Activated CD4-positive, alpha-beta T cell treated with anti-CD3 and anti-CD28 coated beads, Interleukin-2, Interleukin-6, amounts not matched to agents 100 ng/mL and 50 ng/mL, durations not matched to agents 16 hours and 8 hours (primary cell): Measurements from ENCODE around the gene MDGA2.

Experiments
- DNase-seq: peaks from one replicate; pipeline ENCODE4 v3.0.0-alpha.2; 2020

Gene MDGA2

DNA sequence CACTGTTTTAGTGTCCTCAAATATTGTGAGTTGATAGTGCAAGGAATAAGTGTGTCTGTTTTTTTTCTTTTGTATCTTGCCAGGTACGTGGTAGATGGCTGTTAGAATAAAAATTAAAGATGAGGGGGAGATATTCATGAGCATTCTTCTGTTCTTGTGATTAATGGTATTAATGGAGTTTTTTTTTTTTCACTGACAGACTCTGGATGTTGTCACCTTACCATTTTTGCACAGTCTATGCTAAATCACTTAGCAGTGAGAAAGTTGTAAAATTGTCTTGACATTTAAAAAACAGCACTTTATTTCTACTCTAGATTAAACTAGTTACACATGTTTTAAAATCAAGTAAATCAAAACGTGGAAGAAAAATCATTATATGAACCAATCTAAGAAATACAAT, 204.3 kb downstream of the MDGA2 start:
- no peak for DNase-seq

DNA sequence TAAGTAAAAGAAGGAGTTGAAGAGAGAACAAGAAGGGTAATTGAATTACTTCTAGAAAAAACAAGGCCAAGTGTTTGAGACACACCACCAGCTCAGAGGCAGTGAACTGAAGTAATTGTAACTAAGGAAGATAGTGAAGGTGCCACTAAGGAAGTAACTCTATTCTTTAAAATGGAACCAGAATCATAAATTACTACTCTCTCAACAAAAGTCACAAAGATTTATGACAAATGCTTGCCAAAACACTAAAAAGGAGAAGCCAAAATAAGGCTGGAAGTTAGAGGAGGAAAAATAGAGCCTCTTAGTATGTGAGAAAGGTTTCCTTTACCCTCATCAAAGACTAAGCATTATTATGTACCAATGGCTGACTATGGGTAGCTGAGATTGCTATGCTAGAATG, 208.5 kb downstream of the MDGA2 start:
- DNase-seq, result no peak

DNA sequence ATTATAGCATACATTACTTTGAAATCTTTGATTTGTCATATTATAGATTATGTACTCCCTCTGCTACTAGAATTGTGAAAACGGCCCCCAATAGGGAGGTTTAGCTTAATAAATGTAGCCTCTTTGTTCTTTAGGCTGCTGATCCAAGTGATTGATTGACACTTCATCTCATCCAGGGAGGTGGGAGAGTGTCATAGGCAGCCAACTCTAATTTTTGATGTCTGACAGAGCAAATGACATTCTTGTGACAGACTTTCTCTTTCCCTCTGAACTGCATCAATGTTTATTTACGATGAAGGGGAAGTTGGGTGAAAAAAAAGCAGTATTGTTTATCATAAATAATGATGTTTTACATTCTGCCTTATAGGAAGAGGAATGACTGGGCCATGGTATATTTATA, 221.4 kb downstream of the MDGA2 start:
- no peak for DNase-seq

DNA sequence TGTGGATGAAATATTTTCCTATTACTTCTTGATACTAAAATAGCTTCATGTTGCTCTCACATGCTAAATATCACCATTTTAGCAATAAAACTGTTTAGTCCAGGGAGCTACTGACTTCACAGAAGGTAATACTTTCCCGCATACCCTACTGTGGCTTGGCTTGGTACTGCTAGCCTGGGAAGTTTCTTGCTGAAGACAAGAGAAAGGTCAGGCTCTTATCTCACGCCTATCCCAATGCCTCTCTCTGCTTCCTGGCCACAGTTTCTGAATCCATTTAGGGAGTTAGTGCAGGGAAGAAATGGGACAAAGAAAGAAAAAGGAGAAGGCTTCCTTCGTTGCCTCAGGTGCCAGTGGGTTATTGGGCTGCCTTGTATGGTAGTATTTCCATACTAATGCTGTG, 228.3 kb downstream of the MDGA2 start:
- no peak for DNase-seq

DNA sequence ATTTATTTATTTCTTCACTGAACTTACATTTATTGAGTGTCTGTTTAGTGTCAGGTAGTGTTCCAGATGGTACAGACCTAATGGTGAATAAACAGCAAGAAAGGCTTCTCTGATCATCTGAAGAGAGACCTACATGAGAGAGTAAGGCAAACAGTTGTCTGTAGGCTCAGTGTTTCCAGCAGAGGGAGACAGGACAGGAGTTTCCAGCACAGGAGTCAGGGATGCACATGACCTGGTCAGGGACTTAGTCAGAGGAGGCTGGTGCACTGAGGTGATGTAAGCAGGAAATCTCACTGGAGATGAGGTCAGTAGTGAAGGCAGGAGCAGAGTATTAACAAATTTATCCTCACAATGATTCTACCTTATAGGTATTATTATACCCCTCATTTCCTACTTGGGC, 233.2 kb downstream of the MDGA2 start:
- no peak for DNase-seq

DNA sequence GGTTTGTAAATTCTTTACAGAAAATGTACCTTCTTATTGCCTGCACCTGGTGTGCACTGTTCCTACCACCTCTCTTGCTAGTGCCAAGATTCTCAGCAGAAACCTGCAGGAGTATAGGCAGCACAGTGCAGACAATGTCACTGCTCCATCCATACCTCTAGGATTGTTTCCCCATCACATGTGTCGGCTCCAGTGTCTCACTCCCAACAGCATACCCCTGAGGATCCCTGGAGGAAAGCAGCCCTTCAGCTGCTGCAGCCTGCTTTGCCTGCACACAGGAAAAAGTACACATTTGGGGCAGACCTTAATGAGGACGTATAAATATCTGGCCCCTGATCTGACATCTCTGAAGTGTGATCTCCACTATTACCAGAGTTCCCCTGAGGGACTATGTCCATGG, 235.5 kb downstream of the MDGA2 start:
- no peak for DNase-seq

DNA sequence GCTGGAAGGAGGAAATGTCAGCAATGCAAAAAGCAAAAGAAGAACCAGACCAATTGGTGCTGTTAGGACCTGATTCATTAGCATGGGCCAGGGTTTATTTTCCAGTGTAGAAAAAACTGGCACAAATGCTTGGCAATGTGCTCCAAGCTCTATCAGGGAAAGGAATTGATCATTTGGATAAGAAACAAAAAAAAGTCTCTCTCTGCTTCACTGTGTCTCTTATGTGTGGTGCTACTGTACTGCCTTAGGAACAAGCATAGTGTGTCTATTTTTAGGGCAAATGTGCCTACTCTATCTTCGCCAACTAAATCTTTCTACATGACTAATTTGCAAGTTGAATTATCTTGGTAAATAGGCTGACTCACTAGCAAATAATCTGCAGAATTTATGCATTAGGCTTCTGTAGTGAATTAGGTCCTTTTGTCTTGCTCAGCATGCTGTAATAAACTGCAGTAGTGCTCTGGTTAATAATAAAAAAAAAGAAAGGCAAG, 236.7 kb downstream of the MDGA2 start:
- DNase-seq, result no peak

DNA sequence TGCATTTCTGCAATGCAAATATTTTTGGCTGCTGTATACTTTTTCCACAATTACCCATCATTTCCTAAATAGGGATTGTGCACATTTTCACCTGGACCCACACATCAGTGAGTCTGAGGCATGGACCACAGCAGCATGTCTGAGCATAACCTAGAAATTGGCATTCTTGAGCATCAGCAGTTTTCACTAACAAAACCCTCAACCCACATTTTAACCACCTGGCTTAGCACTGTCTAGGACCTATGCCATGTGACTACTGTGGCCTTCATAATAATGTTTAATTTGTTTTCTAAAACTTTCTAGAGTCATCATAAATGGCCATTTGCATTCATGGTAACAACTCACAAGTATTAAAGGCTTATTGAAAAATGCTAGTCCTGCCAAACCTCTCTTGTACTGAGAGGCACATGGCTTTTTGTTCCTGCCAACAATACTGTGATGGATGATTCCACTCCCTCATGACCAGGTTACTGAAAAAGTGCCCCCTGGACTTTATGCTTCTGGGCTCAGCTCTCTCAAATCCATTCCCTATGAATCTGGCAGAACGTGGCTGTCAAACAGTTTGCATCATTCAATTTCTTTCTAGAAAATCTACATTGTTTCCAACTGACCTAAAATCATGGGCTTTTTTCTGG, 240.0 kb downstream of the MDGA2 start:
- no peak for DNase-seq

DNA sequence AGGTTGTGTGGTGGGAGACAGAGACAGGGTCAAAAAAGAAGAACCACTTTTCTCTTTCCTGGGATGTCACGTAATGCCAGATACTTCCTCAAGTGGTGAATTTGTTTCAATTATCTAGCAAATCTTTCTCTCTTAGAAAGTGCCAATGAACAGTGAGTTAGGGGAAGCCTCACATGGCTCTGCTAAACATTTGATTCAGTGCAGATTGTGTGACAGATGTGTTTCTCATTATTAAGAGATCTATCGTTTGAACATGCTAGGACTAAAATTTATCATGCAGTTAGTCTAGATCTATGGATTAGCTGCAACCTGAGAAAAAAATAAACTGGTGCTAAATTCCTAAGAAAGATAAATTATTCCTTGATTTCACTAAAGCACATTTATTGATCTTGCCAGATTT, 247.8 kb downstream of the MDGA2 start:
- no peak for DNase-seq

DNA sequence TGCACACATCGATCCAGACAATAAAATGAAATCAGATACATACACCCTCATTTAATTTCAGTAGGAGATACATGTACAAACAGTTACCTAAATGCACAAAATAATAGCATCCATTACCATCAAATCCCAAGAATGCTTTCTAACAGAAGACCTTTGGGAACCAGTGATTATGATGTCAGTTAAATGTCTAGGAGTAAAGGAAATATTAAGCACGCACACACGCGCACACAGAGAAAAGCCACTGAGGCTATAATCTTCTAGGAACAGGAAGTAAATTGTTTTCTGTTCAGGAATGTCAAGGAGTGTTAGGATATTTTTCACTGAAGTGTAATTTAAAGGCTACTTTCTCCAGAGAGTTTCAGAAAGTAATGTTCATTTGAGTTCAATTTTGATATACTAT, 250.1 kb downstream of the MDGA2 start:
- DNase-seq, result no peak

DNA sequence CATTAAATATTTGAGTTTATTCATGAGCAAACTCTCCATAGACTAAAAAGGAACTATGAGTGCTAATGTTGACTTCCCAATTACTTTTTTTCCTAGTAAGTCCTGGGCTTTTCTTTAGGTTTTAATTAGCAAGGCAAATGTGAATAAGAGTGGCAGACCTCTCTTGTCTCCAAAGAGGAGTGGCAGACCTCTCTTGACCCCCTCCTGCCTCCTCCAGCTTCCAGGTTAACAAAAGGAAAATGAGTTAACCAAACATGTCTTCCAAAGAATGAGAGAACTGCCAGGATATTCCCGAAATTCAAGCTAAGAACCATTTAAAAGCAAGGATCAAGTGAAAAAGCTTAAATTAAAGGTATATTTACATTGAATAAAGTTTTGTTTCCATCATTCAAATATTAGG, 253.2 kb downstream of the MDGA2 start:
- no peak for DNase-seq

DNA sequence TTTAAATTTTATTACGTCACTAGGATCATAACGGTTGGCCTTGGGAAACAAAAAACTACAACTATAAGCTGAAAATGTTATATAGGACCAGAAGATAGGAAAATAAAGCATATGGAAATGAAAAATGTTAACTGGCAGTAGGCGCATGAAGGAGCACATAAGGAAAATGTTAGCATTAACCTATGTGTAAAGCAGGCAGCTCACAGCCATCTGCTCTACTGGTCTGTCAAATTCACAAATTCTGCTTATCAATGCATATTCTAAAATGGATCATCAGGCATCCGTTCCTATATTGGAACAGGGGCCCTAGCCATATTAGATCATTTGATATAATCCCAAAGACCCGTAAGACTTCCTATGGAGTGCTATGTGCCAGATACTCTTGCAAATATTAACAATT, 263.9 kb downstream of the MDGA2 start:
- DNase-seq, result no peak

DNA sequence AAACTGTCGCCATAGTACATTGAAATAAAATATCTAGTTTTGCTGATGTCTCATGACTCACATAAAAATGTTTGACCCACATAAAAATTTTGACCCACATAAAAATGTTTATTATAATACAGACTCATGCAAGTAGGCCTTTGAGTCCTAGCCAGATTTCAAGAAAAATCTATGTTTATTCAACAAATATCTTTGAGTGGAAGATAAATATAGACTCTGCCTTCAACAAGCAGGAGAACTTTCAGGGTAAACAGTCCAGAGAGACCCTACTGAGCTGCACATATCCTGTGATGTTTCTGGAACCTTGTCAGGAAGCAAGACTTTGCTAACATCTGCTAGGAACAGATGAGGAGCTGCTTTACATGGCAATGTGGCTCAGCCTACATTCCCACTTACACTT, 283.1 kb downstream of the MDGA2 start:
- no peak for DNase-seq

DNA sequence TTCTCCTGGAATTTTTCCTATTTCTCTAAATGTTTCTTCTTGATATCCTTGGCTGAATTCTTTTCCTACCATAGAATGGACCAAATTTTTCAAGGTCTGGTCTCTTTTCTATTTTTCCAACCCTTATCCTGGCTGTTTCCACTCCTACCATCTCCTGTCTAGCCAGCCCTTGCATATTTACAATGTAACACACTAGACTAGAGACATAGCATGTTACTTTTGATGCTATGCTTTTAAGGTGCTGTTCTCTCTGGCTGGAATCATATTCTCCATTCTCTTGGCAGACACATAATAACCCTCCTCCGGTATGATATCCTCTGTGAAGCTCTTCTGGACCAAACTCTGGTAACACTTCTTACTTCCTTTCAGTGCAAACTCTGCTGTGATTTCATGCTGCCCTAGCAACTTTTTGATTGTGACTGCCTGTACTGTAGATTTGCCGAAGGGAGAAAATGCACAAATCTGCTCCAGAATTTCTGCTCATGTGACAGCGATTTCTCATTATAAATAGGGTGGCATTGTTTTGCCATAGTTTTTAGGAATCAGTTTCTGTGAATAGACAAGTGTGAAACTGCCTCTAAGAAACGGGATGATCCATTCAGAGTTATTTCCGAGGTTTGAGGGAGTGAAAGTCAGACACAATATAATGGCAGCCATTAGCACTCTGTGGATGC, 284.4 kb downstream of the MDGA2 start:
- DNase-seq, result no peak

DNA sequence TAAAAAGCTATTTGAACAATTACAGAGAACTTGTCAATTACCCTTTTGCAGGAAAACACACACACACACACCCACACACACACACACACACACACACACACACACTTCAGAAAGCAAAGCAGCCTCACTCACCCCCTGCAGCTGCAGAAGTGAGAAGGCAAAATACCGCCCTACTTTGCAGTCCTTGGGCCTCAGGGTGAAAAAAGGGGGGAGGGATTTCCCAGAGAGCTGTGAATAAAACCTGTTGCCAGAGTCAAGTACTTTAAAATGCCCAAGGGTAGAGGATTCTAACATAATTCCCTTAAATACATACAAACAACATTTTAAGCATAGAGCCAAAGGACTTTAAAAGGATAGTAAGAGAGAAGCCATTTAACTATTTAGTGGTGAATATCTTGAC, 285.9 kb downstream of the MDGA2 start:
- DNase-seq, result no peak

DNA sequence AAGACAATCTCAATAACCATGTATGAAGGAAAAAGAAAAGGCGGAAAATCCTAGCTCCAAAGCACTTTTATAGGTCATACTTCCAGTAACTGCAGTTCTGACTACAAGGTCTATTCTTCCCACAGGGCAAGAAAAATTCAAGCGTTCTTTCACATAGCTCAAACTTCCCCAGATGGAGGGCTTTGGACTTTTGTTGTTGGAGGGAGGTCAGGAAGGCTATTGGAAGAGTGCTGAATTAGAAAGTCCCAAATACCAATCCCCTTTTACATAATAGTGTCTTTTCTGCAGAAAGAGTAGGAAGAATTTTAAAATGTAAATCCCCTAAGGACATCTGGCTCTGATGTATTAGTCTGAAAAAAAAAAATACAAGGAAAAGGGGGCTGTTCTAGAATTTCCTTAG, 309.4 kb downstream of the MDGA2 start:
- no peak for DNase-seq

DNA sequence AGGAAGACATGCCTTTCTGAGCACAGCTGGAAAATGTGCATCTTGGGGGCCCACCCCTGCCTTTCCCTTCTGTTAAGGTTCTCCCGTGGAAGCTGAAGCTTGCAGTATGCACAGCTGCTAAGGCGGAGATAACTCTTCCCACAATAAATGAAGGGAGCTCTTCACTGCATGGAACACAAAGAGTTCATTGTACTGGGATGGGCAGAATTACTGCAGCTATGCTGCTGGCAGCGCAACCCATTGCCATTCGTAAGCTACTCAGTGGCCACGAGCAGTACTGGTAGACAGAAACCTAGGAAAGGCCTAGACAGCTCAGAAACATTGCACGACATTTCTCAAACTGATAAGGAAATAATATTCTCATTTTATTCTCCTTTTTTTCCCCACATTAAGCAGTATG, 310.2 kb downstream of the MDGA2 start:
- DNase-seq, result no peak

DNA sequence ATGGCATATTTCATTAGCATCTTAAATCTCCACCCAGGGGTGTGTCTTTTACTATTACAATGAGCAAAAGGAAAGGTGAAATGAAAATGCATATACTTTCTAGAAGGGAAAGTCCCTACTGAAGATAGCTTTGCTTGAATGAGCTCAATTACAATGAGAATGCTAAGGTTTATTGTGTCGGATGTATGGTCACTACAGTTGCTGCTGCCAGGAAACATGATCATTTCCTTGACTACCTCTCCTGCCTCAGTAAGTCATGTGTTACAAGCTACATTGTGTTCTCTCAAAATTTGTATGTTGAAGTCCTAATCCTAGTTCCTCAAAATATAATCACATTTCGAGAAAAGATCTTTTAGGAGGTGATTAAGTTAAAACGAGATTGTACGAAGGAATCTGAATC, 322.2 kb downstream of the MDGA2 start:
- no peak for DNase-seq

DNA sequence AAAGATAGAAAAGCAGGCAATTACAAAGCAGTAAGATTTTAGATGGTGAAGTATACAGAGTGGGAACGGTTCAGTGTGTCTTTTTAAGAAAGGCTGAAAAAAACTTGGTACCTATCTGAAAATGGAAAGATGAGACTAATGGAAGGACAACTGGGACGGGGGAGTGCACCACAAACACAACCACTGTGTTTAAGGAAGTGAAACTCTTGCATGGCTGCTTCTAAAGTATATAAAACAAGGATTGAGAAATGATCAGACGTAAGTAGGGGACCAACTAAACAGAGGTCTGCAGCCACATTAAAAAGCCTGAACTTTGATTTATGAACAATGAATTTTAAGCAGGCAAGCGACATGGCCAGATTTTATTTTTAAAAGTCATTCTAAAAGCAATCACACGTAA, 328.6 kb downstream of the MDGA2 start:
- no peak for DNase-seq

DNA sequence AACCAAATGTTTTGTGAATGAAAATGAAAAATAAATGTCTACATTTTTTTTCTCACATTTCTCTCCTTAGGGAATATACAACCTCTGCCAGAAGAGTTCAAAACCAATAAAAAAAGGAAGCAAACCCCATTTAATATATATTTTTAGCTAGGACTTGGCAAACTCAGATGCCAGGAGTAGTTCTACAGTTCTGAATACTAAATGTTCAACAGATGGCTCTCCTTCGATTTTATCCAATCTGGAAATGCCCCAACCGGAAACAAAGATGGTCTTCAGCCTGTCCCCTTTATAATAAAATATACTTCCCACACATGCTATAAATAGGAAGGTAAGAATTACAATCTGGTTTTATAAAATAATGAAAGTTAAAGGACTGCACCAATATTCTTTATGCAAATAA, 330.4 kb downstream of the MDGA2 start:
- DNase-seq, result no peak

DNA sequence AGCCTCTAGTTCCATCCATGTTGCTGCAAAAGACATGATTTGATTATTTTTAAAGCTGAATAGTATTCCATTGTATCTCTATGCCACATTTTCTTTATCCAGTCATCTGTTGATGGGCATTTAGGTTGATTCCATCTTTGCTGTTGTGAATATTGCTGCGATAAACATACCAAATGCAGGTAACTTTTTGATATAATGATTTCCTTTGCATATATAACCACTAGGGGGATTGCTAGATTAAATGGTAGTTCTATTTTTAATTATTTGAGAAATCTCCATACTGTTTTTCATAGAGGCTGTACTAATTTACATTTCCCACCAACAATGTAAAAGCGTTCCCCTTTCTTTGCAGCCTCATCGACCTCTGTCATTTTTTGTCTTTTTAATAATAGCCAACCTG, 342.5 kb downstream of the MDGA2 start:
- DNase-seq, result no peak

DNA sequence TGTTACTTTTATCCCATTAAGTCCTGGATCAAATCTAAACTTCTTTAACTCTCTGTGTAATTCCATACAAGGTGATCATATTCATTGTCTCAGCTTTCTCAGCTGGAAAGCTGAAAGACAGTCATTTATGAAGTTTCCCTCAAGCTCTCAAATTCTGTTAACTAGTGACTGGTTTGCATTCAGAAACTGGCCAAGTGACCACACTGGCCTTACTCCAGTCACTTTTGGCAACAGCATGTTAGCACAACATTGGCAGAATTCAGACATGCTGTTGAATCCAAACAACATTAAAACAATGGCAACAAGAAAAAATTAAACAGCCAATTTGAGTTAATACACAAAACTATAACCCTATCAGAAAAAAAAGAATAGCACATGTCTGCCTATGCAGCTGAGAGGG, 343.3 kb downstream of the MDGA2 start:
- no peak for DNase-seq

DNA sequence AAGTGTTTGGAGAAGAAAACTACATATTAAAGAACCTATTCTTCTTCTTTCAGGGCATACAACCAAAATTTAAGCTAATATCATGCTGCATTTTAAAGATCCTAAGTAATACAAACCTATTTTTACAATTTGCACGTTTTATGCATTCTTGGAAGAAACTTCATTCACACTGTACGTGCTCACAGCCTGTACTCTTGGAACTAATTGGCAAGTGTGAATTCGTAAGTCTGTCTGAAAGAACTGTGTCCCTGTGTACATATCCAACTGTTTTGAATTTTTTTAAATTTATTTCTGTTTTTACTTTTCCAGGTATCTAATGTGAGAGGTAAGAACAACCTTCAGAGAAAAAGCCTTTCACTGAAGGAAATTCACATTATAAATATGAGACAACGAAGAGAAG, 347.0 kb downstream of the MDGA2 start:
- no peak for DNase-seq

DNA sequence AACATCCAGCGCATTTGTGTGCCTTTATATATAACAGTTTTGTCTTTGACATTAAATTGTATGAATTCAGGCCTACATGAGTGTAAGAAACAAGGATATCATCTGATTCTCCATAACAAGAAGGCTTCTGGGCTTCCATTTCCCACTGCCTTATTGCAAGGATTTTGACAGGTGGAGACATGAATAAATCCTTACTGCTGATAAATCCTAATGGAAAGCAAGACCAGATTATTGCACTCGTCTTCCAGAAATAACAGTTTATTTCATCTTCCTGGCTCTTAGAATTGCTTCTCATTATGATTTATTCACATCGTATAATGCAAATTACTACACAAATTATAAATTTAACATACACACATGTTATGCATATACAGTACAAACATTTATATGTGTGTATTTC, 348.1 kb downstream of the MDGA2 start:
- no peak for DNase-seq

DNA sequence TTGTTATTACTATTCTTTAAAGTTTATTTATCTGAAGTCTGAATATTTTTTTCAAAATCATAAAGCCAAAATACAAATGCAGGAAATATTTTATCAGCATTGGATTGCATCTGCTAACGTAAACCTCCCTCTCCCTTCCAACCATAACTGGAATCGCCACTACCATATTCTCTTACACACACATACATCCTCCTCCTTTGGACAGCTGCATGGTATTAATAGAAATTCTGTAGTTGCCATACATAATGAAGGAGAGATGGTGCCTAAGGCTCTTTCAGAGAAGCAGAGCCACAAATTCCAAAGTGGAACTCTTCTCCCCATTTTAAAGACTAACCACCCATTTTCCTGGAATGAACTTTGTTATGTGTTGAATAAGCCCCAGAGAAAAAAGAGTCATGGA, 352.7 kb downstream of the MDGA2 start:
- no peak for DNase-seq
